Neural cell (in vitro differentiated cells): ENCODE results near the gene FUT1. TPM values are rescaled to one million over a fixed set of nuclear protein-coding genes. Genes with fewer than 3 reads are reported as not detected.

Experiments used
- H2AFZ ChIP-seq: fragments of 200-600, 300-800 bp; sonication (generic), shearing (Covaris generic); 2 replicates; pipeline ENCODE4 v1.6.0; 2014; ENCODE audit warnings: low read depth, mild to moderate bottlenecking, antibody characterized with exemption, low read length, moderate library complexity
- H3F3A ChIP-seq: fragments of 200-600 bp; shearing (Covaris generic); 2 replicates; pipeline ENCODE4 v1.6.1; 2016; ENCODE audit warnings: mild to moderate bottlenecking, moderate library complexity, mixed read lengths, antibody characterized with exemption, low read length; ENCODE audit not compliant: insufficient read depth, poor library complexity, severe bottlenecking
- H3K27ac ChIP-seq: fragments of 200-600, 300-800 bp; sonication (generic), shearing (Covaris generic); 2 replicates; pipeline ENCODE4 v1.5.1; 2014; ENCODE audit warnings: mild to moderate bottlenecking, low read length, moderate library complexity
- H3K27me3 ChIP-seq: fragments of 300-800, 200-600 bp; sonication (generic), shearing (Covaris generic); 2 replicates; pipeline ENCODE4 v1.6.0; 2014; ENCODE audit warnings: mild to moderate bottlenecking, low read depth, low read length, moderate library complexity; ENCODE audit not compliant: insufficient read depth
- H3K36me3 ChIP-seq: fragments of 300-800, 200-600 bp; sonication (generic), shearing (Covaris generic); 2 replicates; pipeline ENCODE4 v1.5.1; 2014; ENCODE audit warnings: mild to moderate bottlenecking, antibody characterized with exemption, low read length, moderate library complexity; ENCODE audit not compliant: insufficient read depth
- H3K4me2 ChIP-seq: fragments of 300-800, 200-600 bp; sonication (generic), shearing (Covaris generic); 2 replicates; pipeline ENCODE4 v1.6.0; 2014; ENCODE audit warnings: mild to moderate bottlenecking, low read length
- H3K4me3 ChIP-seq: fragments of 300-800, 200-600 bp; sonication (generic), shearing (Covaris generic); 2 replicates; pipeline ENCODE4 v1.5.1; 2014; ENCODE audit warnings: mild to moderate bottlenecking, low read length, moderate library complexity
- H3K79me2 ChIP-seq: fragments of 200-600 bp; shearing (Covaris generic); replicated peaks from 2 replicates; pipeline ENCODE4 v1.6.0; 2014; ENCODE audit warnings: mild to moderate bottlenecking, low read length, moderate library complexity; ENCODE audit not compliant: insufficient read depth
- H3K9ac ChIP-seq: fragments of 300-800, 200-600 bp; sonication (generic), shearing (Covaris generic); 2 replicates; pipeline ENCODE4 v1.6.1; 2016; ENCODE audit warnings: mild to moderate bottlenecking, low read length, mixed read lengths
- H3K9me2 ChIP-seq: fragments of 200-600 bp; shearing (Covaris generic); 2 replicates; pipeline ENCODE4 v1.6.1; 2016; ENCODE audit warnings: mild to moderate bottlenecking, low read length, mixed read lengths; ENCODE audit not compliant: insufficient read depth
- H3K9me3 ChIP-seq: fragments of 200-600, 300-800 bp; sonication (generic), shearing (Covaris generic); 2 replicates; pipeline ENCODE4 v1.6.1; 2016; ENCODE audit warnings: mild to moderate bottlenecking, mixed run types, low read length, moderate library complexity, mixed read lengths
- H4K20me1 ChIP-seq: fragments of 200-600 bp; shearing (Covaris generic); 2 replicates; pipeline ENCODE4 v1.6.1; 2016; ENCODE audit warnings: mild to moderate bottlenecking, mixed run types; ENCODE audit not compliant: insufficient read depth
- CTCF ChIP-seq: fragments of 450-650 bp; IDR thresholded peaks from 2 replicates; pipeline ENCODE4 v1.5.1; 2014; ENCODE audit warnings: antibody characterized with exemption, mild to moderate bottlenecking, moderate library complexity; ENCODE audit not compliant: poor library complexity, severe bottlenecking
- EP300 ChIP-seq: fragments of 450-650 bp; conservative IDR thresholded peaks from 2 replicates; pipeline ENCODE4 v1.6.1; 2014; ENCODE audit warnings: antibody characterized with exemption, mild to moderate bottlenecking, moderate library complexity; ENCODE audit not compliant: poor library complexity, severe bottlenecking
- EZH2 ChIP-seq: fragments of 200-600, 300-800 bp; shearing (Covaris generic), sonication (generic); IDR thresholded peaks from 2 replicates; pipeline ENCODE4 v1.6.1; 2014; ENCODE audit warnings: antibody characterized with exemption, low read length, borderline replicate concordance, mild to moderate bottlenecking; ENCODE audit not compliant: insufficient read depth, poor library complexity, severe bottlenecking
- MXI1 ChIP-seq: fragments of 450-650 bp; conservative IDR thresholded peaks from 2 replicates; pipeline ENCODE4 v1.6.1; 2014; ENCODE audit warnings: antibody characterized with exemption, mild to moderate bottlenecking; ENCODE audit not compliant: poor library complexity, severe bottlenecking
- POLR2AphosphoS5 ChIP-seq: IDR thresholded peaks from 2 replicates; pipeline ENCODE4 v1.6.1; 2012
- RAD21 ChIP-seq: fragments of 450-650 bp; conservative IDR thresholded peaks from 2 replicates; pipeline ENCODE4 v1.6.1; 2014; ENCODE audit warnings: antibody characterized with exemption, mild to moderate bottlenecking, moderate library complexity
- SMC3 ChIP-seq: fragments of 450-650 bp; conservative IDR thresholded peaks from 2 replicates; pipeline ENCODE4 v1.6.1; 2014; ENCODE audit warnings: antibody characterized with exemption, mild to moderate bottlenecking, moderate library complexity; ENCODE audit not compliant: poor library complexity
- TAF1 ChIP-seq: IDR thresholded peaks from 2 replicates; pipeline ENCODE4 v1.6.1; 2012; ENCODE audit warnings: low read depth
- polyA plus RNA-seq: library from polyadenylated mRNA; depleted of rRNA; stranded (reverse); fragments of >200 nt; gene quantifications from 2 replicates; pipeline ENCODE4 v1.2.3, GENCODE V29; 2014
- TF ChIP-seq, protein P1 (sequence below): IDR thresholded peaks from 2 replicates; pipeline ENCODE4 v1.6.1; 2012; ENCODE audit warnings: borderline replicate concordance

Gene FUT1
- polyA plus RNA-seq, 1 donor from 2014 or later, result 0.15 TPM

GRCh38 chr19:48720613-48721296, 31.7 kb downstream of the FUT1 start:
- Histone ChIP-seq H3K79me2 (no peaks in the 10 kb centered on the region), H3K4me2 (no peak overlapping the region), H3K9me2 (no peaks in the 10 kb centered on the region), H3K9me3 (no peaks in the 10 kb centered on the region), H3K4me3 (peak overlapping the region; percentile 70), H4K20me1 (no peaks in the 10 kb centered on the region), H3K9ac (peak overlapping the region; percentile 67), H3K27ac (peak overlapping the region; percentile 61), H2AFZ (peak overlapping the region; percentile 71), H3K27me3 (no peaks in the 10 kb centered on the region), H3F3A (no peaks in the 10 kb centered on the region), H3K36me3 (no peaks in the 10 kb centered on the region)
- peak; percentile 42 for TF ChIP-seq CTCF
- peak; percentile 35 for TF ChIP-seq POLR2AphosphoS5
- no peak for TF ChIP-seq RAD21
- peak; percentile 51 for TF ChIP-seq EP300
- TF ChIP-seq MXI1, result peak; percentile 96
- TF ChIP-seq, protein P1, sequence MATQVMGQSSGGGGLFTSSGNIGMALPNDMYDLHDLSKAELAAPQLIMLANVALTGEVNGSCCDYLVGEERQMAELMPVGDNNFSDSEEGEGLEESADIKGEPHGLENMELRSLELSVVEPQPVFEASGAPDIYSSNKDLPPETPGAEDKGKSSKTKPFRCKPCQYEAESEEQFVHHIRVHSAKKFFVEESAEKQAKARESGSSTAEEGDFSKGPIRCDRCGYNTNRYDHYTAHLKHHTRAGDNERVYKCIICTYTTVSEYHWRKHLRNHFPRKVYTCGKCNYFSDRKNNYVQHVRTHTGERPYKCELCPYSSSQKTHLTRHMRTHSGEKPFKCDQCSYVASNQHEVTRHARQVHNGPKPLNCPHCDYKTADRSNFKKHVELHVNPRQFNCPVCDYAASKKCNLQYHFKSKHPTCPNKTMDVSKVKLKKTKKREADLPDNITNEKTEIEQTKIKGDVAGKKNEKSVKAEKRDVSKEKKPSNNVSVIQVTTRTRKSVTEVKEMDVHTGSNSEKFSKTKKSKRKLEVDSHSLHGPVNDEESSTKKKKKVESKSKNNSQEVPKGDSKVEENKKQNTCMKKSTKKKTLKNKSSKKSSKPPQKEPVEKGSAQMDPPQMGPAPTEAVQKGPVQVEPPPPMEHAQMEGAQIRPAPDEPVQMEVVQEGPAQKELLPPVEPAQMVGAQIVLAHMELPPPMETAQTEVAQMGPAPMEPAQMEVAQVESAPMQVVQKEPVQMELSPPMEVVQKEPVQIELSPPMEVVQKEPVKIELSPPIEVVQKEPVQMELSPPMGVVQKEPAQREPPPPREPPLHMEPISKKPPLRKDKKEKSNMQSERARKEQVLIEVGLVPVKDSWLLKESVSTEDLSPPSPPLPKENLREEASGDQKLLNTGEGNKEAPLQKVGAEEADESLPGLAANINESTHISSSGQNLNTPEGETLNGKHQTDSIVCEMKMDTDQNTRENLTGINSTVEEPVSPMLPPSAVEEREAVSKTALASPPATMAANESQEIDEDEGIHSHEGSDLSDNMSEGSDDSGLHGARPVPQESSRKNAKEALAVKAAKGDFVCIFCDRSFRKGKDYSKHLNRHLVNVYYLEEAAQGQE, result no peak
- TF ChIP-seq EZH2, result no peak
- no peak for TF ChIP-seq TAF1
- no peak for TF ChIP-seq SMC3

- H3K27me3 ChIP-seq, result no peaks in the 10 kb centered on the region
- no peak overlapping the region for H3K9ac ChIP-seq
- no peak overlapping the region for H3K27ac ChIP-seq
- peak overlapping the region; percentile 70 for H3K4me3 ChIP-seq
- H3K9me2 ChIP-seq, result no peaks in the 10 kb centered on the region
- TF ChIP-seq, protein P1, result no peak
- no peak for TF ChIP-seq RAD21
- no peak overlapping the region for H2AFZ ChIP-seq
- no peaks in the 10 kb centered on the region for H3K79me2 ChIP-seq
- H3K9me3 ChIP-seq, result no peaks in the 10 kb centered on the region
- H3K4me2 ChIP-seq, result no peak overlapping the region
- H3K36me3 ChIP-seq, result no peaks in the 10 kb centered on the region
- H3F3A ChIP-seq, result no peaks in the 10 kb centered on the region
- no peaks in the 10 kb centered on the region for H4K20me1 ChIP-seq
These were observed 32.2 kb downstream of the FUT1 start for GRCh38 chr19:48720251-48720612.
